ENCODE data around the gene REEP3. TPM values are rescaled to one million over a fixed set of nuclear protein-coding genes. Genes with fewer than 3 reads are reported as not detected.

The REEP3 gene
- total and polyA plus RNA-seq, 2 of the 8 experiments (the other 6 are each of a cell fraction or from before 2014, with no cell fraction given) = 5.8 to 31.5 TPM

- TF ChIP-seq, protein P1, sequence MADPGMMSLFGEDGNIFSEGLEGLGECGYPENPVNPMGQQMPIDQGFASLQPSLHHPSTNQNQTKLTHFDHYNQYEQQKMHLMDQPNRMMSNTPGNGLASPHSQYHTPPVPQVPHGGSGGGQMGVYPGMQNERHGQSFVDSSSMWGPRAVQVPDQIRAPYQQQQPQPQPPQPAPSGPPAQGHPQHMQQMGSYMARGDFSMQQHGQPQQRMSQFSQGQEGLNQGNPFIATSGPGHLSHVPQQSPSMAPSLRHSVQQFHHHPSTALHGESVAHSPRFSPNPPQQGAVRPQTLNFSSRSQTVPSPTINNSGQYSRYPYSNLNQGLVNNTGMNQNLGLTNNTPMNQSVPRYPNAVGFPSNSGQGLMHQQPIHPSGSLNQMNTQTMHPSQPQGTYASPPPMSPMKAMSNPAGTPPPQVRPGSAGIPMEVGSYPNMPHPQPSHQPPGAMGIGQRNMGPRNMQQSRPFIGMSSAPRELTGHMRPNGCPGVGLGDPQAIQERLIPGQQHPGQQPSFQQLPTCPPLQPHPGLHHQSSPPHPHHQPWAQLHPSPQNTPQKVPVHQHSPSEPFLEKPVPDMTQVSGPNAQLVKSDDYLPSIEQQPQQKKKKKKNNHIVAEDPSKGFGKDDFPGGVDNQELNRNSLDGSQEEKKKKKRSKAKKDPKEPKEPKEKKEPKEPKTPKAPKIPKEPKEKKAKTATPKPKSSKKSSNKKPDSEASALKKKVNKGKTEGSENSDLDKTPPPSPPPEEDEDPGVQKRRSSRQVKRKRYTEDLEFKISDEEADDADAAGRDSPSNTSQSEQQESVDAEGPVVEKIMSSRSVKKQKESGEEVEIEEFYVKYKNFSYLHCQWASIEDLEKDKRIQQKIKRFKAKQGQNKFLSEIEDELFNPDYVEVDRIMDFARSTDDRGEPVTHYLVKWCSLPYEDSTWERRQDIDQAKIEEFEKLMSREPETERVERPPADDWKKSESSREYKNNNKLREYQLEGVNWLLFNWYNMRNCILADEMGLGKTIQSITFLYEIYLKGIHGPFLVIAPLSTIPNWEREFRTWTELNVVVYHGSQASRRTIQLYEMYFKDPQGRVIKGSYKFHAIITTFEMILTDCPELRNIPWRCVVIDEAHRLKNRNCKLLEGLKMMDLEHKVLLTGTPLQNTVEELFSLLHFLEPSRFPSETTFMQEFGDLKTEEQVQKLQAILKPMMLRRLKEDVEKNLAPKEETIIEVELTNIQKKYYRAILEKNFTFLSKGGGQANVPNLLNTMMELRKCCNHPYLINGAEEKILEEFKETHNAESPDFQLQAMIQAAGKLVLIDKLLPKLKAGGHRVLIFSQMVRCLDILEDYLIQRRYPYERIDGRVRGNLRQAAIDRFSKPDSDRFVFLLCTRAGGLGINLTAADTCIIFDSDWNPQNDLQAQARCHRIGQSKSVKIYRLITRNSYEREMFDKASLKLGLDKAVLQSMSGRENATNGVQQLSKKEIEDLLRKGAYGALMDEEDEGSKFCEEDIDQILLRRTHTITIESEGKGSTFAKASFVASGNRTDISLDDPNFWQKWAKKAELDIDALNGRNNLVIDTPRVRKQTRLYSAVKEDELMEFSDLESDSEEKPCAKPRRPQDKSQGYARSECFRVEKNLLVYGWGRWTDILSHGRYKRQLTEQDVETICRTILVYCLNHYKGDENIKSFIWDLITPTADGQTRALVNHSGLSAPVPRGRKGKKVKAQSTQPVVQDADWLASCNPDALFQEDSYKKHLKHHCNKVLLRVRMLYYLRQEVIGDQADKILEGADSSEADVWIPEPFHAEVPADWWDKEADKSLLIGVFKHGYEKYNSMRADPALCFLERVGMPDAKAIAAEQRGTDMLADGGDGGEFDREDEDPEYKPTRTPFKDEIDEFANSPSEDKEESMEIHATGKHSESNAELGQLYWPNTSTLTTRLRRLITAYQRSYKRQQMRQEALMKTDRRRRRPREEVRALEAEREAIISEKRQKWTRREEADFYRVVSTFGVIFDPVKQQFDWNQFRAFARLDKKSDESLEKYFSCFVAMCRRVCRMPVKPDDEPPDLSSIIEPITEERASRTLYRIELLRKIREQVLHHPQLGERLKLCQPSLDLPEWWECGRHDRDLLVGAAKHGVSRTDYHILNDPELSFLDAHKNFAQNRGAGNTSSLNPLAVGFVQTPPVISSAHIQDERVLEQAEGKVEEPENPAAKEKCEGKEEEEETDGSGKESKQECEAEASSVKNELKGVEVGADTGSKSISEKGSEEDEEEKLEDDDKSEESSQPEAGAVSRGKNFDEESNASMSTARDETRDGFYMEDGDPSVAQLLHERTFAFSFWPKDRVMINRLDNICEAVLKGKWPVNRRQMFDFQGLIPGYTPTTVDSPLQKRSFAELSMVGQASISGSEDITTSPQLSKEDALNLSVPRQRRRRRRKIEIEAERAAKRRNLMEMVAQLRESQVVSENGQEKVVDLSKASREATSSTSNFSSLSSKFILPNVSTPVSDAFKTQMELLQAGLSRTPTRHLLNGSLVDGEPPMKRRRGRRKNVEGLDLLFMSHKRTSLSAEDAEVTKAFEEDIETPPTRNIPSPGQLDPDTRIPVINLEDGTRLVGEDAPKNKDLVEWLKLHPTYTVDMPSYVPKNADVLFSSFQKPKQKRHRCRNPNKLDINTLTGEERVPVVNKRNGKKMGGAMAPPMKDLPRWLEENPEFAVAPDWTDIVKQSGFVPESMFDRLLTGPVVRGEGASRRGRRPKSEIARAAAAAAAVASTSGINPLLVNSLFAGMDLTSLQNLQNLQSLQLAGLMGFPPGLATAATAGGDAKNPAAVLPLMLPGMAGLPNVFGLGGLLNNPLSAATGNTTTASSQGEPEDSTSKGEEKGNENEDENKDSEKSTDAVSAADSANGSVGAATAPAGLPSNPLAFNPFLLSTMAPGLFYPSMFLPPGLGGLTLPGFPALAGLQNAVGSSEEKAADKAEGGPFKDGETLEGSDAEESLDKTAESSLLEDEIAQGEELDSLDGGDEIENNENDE (IDR thresholded peaks at IDR 0.05; ENCODE audit: insufficient replicate concordance, low read length) = no peak
- no peak for TF ChIP-seq GABPA (IDR thresholded peaks at IDR 0.05; ENCODE audit: borderline replicate concordance, insufficient read depth, low read length)
Observed at GRCh38 chr10:63480237-63480636, 41.0 kb upstream of the REEP3 start (continued).

Data from H1 (cell line).